Breast epithelium (tissue), 4 donors: ENCODE results near the gene GET4. TPM values are rescaled to one million over a fixed set of nuclear protein-coding genes. Genes with fewer than 3 reads are reported as not detected.

Experiments
- DNase-seq, 2 donors: peaks; one replicate each; pipeline ENCODE4 v3.0.0-alpha.2; 2019; ENCODE audit warnings: low spot score in 2 of 2
- H3K27ac ChIP-seq, 2 donors: fragments of 200-600 bp; sonication (generic) in 1 of 2; one replicate each; pipeline ENCODE4 v1.5.1; 2016 to 2019; ENCODE audit warnings: mild to moderate bottlenecking in 1 of 2
- H3K27me3 ChIP-seq, 2 donors: fragments of 200-600 bp; sonication (generic) in 1 of 2; one replicate each; pipeline versions ENCODE4 v1.5.1 to v1.6.0; 2017 to 2019; ENCODE audit warnings: control low read depth in 1 of 2, mild to moderate bottlenecking in 1 of 2
- H3K36me3 ChIP-seq: fragments of 200-600 bp; one replicate; pipeline ENCODE4 v1.5.1; 2019
- H3K4me1 ChIP-seq, 2 donors: fragments of 200-600 bp; sonication (generic); one replicate each; pipeline ENCODE4 v1.5.1; 2016 to 2019; ENCODE audit warnings: control low read depth in 1 of 2
- H3K4me3 ChIP-seq, 3 donors: fragments of 200-600 bp; sonication (generic); 1 replicate in 2 of 3; 2 replicates in 1 of 3; pipeline ENCODE4 v1.5.1; 2016 to 2019; ENCODE audit warnings: mild to moderate bottlenecking in 3 of 3, moderate library complexity in 2 of 3
- H3K9me3 ChIP-seq, 2 donors: fragments of 200-600 bp; sonication (generic) in 1 of 2; one replicate each; pipeline ENCODE4 v1.5.1; 2016 to 2019; ENCODE audit warnings: control low read depth in 1 of 2
- CTCF ChIP-seq, 3 donors: fragments of 450-650 bp; IDR thresholded peaks; one replicate each; pipeline ENCODE4 v1.5.1; 2016 to 2017; ENCODE audit warnings: antibody characterized with exemption in 3 of 3, mild to moderate bottlenecking in 3 of 3, moderate library complexity in 3 of 3
- POLR2A ChIP-seq: fragments of 450-650 bp; IDR thresholded peaks from one replicate; pipeline ENCODE4 v1.6.1; 2016; ENCODE audit warnings: antibody characterized with exemption, mild to moderate bottlenecking, moderate library complexity
- POLR2AphosphoS5 ChIP-seq, 3 donors: sonication (generic); formaldehyde crosslinking; IDR thresholded peaks; one replicate each; pipeline ENCODE4 v1.6.1; 2017; ENCODE audit warnings: antibody characterized with exemption in 3 of 3
- intact Hi-C: fragments of 100-400 bp; cut with DNase I; formaldehyde crosslinking; loops from one replicate; pipeline ENCODE4 v1.15.1; 2023; ENCODE audit warnings: low total_unique reads
- total RNA-seq, 3 donors: library from RNA; depleted of rRNA; stranded (reverse); fragments of >200 nt; gene quantifications; one replicate each; pipeline ENCODE4 v1.1.0, GENCODE V29; 2016

Gene GET4
- total RNA-seq: 10 to 100 TPM; 23.7 to 33.4 (median 29.5) TPM

- intact Hi-C loops: loop anchor here (5.0 kb wide), 1 partner anchor 59 kb away; no protein-coding TSS in a partner anchor
- peak; percentile 97 for DNase-seq
- peaks cover 0 to 5% of the 10 kb centered on the region in 2 donors for H3K4me1 ChIP-seq
- peak within 1 kb of the TSS; percentile 72 to 89 (median 86) for H3K4me3 ChIP-seq
- H3K27me3 ChIP-seq: no peaks in the 10 kb centered on the region
- no peak for TF ChIP-seq CTCF (IDR thresholded peaks at IDR 0.05)
- TF ChIP-seq POLR2A: peak; percentile 76
- peak; percentile 85 to 91 (median 87) for TF ChIP-seq POLR2AphosphoS5 (IDR thresholded peaks at IDR 0.05)
- H3K27ac ChIP-seq: peak within 1 kb of the TSS; percentile 94 to 95
- no peaks in the 10 kb centered on the region for H3K9me3 ChIP-seq
- H3K36me3 ChIP-seq: no peaks in the 10 kb centered on the region
These were observed at the start of gene GET4 for GRCh38 chr7:876077-876971. GET4 (plus strand) TSS chr7:876554; CDS start chr7:876646, 92 bp downstream.

- H3K4me1 ChIP-seq: peaks cover 12 to 16% of the 10 kb centered on the region in 2 donors
- TF ChIP-seq CTCF (IDR thresholded peaks at IDR 0.05) (no peak), POLR2A (no peak), POLR2AphosphoS5 (IDR thresholded peaks at IDR 0.05) (no peak)
- intact Hi-C loops: no loop called here
These were observed 47.4 kb upstream of the GET4 start for GRCh38 chr7:828793-829561.

GRCh38 chr7:830069-830468, 46.3 kb upstream of the GET4 start:
- H3K36me3 ChIP-seq: no peaks in the 10 kb centered on the region
- intact Hi-C loops: no loop called here
- H3K27me3 ChIP-seq: no peaks in the 10 kb centered on the region
- H3K4me3 ChIP-seq: no peak overlapping the region
- peaks cover 9 to 16% of the 10 kb centered on the region in 2 donors for H3K4me1 ChIP-seq
- TF ChIP-seq POLR2AphosphoS5 (IDR thresholded peaks at IDR 0.05) (no peak), POLR2A (no peak), CTCF (IDR thresholded peaks at IDR 0.05) (no peak)
- DNase-seq: no peak
- no peaks in the 10 kb centered on the region for H3K9me3 ChIP-seq
- H3K27ac ChIP-seq: peak overlapping the region; percentile 90 to 95

More at GRCh38 chr7:828793-829561, 47.4 kb upstream of the GET4 start:
- Histone ChIP-seq H3K9me3 (no peaks in the 10 kb centered on the region), H3K27me3 (no peaks in the 10 kb centered on the region), H3K27ac (peak overlapping the region in 1 of 2 donors; percentile 29), H3K4me3 (no peak overlapping the region), H3K36me3 (no peaks in the 10 kb centered on the region)
- DNase-seq: no peak

- Histone ChIP-seq H3K27ac (peak overlapping the region; percentile 90 to 95), H3K9me3 (no peaks in the 10 kb centered on the region), H3K27me3 (no peaks in the 10 kb centered on the region), H3K36me3 (no peaks in the 10 kb centered on the region), H3K4me1 (peaks cover 9 to 16% of the 10 kb centered on the region in 2 donors), H3K4me3 (peak overlapping the region in 2 of 3 donors; percentile 25 to 47)
- intact Hi-C loops: loop anchor here (1.0 kb wide), 1 partner anchor 34 kb away; no protein-coding TSS in a partner anchor
- no peak for TF ChIP-seq CTCF (IDR thresholded peaks at IDR 0.05)
- TF ChIP-seq POLR2AphosphoS5 (IDR thresholded peaks at IDR 0.05): peak in 2 of 3 donors; percentile 60 to 62
- DNase-seq: no peak
These were observed 44.7 kb upstream of the GET4 start for GRCh38 chr7:831596-832166.
